ENCODE measurements around the gene NEU3.
"Not testable (repeated sequence)": the region's sequence is repeated elsewhere in the genome, so short reads cannot be mapped to it uniquely, and the experiment has no call there.

NEU3 gene

GRCh38 chr11:74988541-74989259, at the start of gene NEU3:
TSS of gene NEU3 (plus strand) at chr11:74988933. CDS start at chr11:74989061, 128 bp downstream.
- peak; percentile 77 for DNase-seq (ENCODE audit: low spot score)

GRCh38 chr11:74941492-74941891, 47.2 kb upstream of the NEU3 start:
- DNase-seq (ENCODE audit: low spot score) = no peak

- DNase-seq (ENCODE audit: low spot score) = no peak
These were observed 46.5 kb upstream of the NEU3 start for GRCh38 chr11:74942073-74942759.

- peak; percentile 3 for DNase-seq (ENCODE audit: low spot score)
These were observed 40.2 kb upstream of the NEU3 start for GRCh38 chr11:74948546-74948897.

GRCh38 chr11:74948898-74949752, 39.6 kb upstream of the NEU3 start, which contains the start of the genes SPCS2 and XRRA1:
TSS of gene SPCS2 (plus strand) at chr11:74949266. CDS start at chr11:74949286, 20 bp downstream.
TSS of gene XRRA1 (minus strand) at chr11:74949091. CDS start at chr11:74940878, 8,213 bp downstream.
- DNase-seq (ENCODE audit: low spot score) = peak; percentile 97

- DNase-seq (ENCODE audit: low spot score) = no peak
These were observed 39.0 kb upstream of the NEU3 start for GRCh38 chr11:74949753-74950137.

- DNase-seq (ENCODE audit: low spot score) = no peak
These were observed 38.3 kb upstream of the NEU3 start for GRCh38 chr11:74950374-74950969.

- no peak for DNase-seq (ENCODE audit: low spot score)
These were observed 37.5 kb upstream of the NEU3 start for GRCh38 chr11:74951226-74951625.

GRCh38 chr11:74952752-74953151, 36.0 kb upstream of the NEU3 start:
- no peak for DNase-seq (ENCODE audit: low spot score)

- no peak for DNase-seq (ENCODE audit: low spot score)
These were observed 35.3 kb upstream of the NEU3 start for GRCh38 chr11:74953451-74953850.

- no peak for DNase-seq (ENCODE audit: low spot score)
These were observed 34.5 kb upstream of the NEU3 start for GRCh38 chr11:74954199-74954598.

- no peak for DNase-seq (ENCODE audit: low spot score)
These were observed 32.2 kb upstream of the NEU3 start for GRCh38 chr11:74956397-74957015.

- no peak for DNase-seq (ENCODE audit: low spot score)
These were observed 30.6 kb upstream of the NEU3 start for GRCh38 chr11:74957937-74958629.

GRCh38 chr11:74960128-74960527, 28.6 kb upstream of the NEU3 start:
- DNase-seq (ENCODE audit: low spot score) = not testable (repeated sequence)

- no peak for DNase-seq (ENCODE audit: low spot score)
These were observed 22.1 kb upstream of the NEU3 start for GRCh38 chr11:74966651-74967050.

GRCh38 chr11:74970852-74971395, 17.8 kb upstream of the NEU3 start:
- no peak for DNase-seq (ENCODE audit: low spot score)

- no peak for DNase-seq (ENCODE audit: low spot score)
These were observed 17.3 kb upstream of the NEU3 start for GRCh38 chr11:74971424-74971823.

GRCh38 chr11:74978041-74978440, 10.7 kb upstream of the NEU3 start:
- DNase-seq (ENCODE audit: low spot score) = no peak

- no peak for DNase-seq (ENCODE audit: low spot score)
These were observed 8.1 kb upstream of the NEU3 start for GRCh38 chr11:74980634-74981033.

GRCh38 chr11:74981888-74982287, 6.8 kb upstream of the NEU3 start:
- no peak for DNase-seq (ENCODE audit: low spot score)

GRCh38 chr11:74984070-74984469, 4.7 kb upstream of the NEU3 start:
- DNase-seq (ENCODE audit: low spot score) = no peak

All from CD4-positive, alpha-beta T cell treated with Interleukin-15 for 4 hours (primary cell).